ENCODE measurements around the gene ARHGEF16. TPM values are rescaled to one million over a fixed set of nuclear protein-coding genes. Genes with fewer than 3 reads are reported as not detected.
A peak's percentile ranks its signal among the peaks of the same experiment; 100 is the strongest.

Gene ARHGEF16
- total RNA-seq, 3 donors from 2014 or later: 0.80 to 16.2 (median 15.1) TPM

DNA sequence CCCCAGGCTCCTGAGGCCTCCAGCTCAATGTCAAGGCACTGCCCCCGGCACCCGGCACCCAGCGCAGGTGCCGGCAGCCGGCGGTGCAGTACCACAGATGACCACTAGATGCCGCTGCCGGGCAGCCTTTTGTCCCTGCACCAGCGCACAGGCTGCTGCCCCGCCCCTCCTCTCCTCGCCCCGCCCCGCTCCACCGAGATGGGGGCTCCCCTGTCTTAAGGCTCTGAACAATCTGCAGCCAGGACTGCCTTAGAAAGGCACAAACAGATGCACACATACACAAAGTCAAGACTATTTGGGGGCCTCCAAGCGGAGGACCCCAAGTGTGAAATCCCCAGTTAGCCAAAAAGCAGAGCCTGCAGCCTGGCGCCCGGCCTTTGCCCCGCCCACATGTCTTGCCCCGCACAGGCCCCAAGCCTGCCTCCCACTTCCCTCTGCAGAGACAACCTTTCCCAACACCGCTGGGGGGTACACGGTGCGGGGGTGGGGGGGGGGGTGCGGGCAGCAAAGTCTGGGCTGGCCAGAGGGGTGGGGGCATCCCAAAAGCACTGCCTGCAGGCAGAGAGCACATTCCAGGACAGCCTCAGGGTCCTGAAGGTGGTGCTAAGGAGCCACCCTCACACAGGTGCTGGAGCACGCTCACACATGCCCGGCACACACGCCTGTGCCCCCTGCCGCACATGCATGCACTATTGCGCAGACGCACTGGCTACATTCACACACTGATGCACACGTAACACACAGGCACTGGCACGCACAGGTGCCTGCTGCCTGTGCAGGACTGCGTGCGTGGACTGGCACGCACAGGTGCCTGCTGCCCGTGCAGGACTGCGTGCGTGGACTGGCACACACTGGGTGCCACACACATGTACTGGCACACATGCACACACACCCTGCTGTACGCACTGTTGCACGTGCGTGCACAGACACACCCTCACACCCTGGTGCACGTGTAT is 37.1 kb downstream of the ARHGEF16 start:
- Histone ChIP-seq H3K4me3 (peak overlapping the region in 1 of 3 donors; percentile 29), H3K9me3 (no peaks in the 10 kb centered on the region), H3K36me3 (no peaks in the 10 kb centered on the region), H3K27ac (no peak overlapping the region), H3K27me3 (no peaks in the 10 kb centered on the region), H3K4me1 (peaks cover 0 to 6% of the 10 kb centered on the region in 2 donors)
- peak; percentile 68 to 78 for DNase-seq (ENCODE audit: low spot score in 2 of 2)
- TF ChIP-seq, protein P1, sequence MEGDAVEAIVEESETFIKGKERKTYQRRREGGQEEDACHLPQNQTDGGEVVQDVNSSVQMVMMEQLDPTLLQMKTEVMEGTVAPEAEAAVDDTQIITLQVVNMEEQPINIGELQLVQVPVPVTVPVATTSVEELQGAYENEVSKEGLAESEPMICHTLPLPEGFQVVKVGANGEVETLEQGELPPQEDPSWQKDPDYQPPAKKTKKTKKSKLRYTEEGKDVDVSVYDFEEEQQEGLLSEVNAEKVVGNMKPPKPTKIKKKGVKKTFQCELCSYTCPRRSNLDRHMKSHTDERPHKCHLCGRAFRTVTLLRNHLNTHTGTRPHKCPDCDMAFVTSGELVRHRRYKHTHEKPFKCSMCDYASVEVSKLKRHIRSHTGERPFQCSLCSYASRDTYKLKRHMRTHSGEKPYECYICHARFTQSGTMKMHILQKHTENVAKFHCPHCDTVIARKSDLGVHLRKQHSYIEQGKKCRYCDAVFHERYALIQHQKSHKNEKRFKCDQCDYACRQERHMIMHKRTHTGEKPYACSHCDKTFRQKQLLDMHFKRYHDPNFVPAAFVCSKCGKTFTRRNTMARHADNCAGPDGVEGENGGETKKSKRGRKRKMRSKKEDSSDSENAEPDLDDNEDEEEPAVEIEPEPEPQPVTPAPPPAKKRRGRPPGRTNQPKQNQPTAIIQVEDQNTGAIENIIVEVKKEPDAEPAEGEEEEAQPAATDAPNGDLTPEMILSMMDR (IDR thresholded peaks at IDR 0.05): peak; percentile 95 to 98 (median 96)
- TF ChIP-seq POLR2A (IDR thresholded peaks at IDR 0.05): no peak
- intact Hi-C loops (cut with DNase I; ENCODE audit: low total_unique reads): no loop called here

DNA sequence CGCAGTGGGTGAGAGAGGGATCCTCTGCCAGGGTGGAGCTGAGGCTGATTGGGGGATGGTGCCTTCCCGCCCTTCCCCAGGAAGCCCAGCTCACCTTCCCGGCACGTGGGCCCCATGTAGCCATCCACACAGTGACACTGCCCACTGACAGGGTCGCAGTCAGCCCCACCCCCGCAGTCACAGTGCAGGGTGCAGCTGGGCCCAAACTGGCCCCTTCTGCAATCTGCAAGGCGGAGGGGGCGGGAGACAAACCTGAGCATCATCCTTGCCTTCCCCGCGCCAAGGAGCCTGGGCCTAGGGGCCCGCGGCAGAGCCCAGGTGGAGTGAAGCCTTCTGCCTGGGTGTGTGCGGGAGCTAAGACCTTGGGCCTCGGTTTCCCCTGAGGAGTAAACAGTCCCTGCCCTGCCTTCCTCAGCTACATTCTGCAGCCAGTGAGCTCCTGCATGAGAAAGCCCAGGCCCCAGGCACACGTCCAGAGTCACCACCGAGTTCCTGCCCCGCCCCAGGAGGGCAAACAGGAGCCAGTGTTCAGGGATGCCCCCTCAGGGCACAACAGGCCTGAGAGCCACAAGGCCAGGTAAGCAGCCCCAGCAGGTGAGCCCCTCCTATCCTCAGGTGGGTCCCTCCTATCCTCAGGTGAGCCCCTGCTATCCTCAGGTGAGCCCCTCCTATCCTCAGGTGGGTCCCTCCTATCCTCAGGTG is 38.2 kb downstream of the ARHGEF16 start:
- Histone ChIP-seq H3K36me3 (no peaks in the 10 kb centered on the region), H3K27me3 (no peaks in the 10 kb centered on the region), H3K9me3 (no peaks in the 10 kb centered on the region), H3K27ac (no peak overlapping the region), H3K4me1 (peaks cover 0 to 6% of the 10 kb centered on the region in 2 donors), H3K4me3 (no peak overlapping the region)
- no peak for TF ChIP-seq POLR2A (IDR thresholded peaks at IDR 0.05)
- TF ChIP-seq, protein P1 (IDR thresholded peaks at IDR 0.05): no peak
- no peak for TF ChIP-seq POLR2AphosphoS5 (IDR thresholded peaks at IDR 0.05)
- no peak for DNase-seq (ENCODE audit: low spot score in 2 of 2)
- intact Hi-C loops (cut with DNase I; ENCODE audit: low total_unique reads): no loop called here

DNA sequence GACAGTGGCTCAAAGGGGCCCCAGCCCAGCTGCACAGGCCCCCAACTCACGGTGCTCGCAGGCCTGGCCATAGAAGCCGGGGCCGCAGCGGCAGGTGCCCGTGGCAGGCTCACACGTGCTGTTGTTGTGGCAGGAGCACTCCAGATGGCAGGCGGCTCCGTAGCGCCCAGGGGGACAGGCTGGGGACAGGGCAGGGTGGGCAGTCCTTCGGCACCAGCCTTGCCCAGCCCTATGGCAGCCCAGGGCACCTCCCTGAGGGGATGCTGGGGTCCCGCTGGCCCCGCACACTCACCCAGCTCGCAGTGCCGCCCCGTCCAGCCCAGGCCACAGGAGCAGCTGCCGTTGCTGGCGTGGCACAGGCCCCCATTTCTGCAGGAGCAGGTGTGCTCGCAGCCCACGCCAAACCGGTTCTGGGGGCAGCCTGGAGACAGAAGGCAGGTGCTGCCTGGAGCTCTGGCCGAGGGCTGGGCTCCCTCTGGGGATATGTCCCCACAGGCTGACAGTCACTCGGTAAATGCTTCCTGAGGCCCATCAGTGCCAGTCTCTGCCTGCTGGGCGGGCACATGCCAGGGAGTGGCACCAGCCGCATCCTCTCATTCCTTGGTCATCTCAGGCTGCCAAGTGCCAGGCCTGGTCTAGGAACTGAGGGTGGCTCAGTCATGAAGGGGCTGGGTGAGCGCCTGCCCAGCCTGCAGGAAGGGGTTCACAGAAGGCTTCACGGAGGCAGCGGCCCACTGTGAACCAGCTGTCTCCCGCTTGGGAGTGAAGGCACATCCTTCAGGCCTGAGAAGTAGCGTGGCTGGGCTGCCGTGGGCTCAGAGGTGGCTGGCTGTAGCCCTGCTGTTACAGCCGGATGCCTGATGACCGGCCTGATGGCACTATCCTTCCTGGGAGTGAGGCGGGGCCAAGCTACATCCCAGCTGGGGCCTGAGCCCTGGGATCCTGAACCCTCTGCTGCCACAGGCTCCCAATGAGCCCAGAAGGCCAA is 40.1 kb downstream of the ARHGEF16 start:
- H3K4me3 ChIP-seq: no peak overlapping the region
- H3K4me1 ChIP-seq: peaks cover 0 to 6% of the 10 kb centered on the region in 2 donors
- TF ChIP-seq POLR2A (IDR thresholded peaks at IDR 0.05) (no peak), POLR2AphosphoS5 (IDR thresholded peaks at IDR 0.05) (no peak)
- TF ChIP-seq, protein P1 (IDR thresholded peaks at IDR 0.05): no peak
- no peaks in the 10 kb centered on the region for H3K27me3 ChIP-seq
- no peaks in the 10 kb centered on the region for H3K9me3 ChIP-seq
- intact Hi-C loops (cut with DNase I; ENCODE audit: low total_unique reads): no loop called here
- no peak for DNase-seq (ENCODE audit: low spot score in 2 of 2)
- no peaks in the 10 kb centered on the region for H3K36me3 ChIP-seq
- no peak overlapping the region for H3K27ac ChIP-seq

DNA sequence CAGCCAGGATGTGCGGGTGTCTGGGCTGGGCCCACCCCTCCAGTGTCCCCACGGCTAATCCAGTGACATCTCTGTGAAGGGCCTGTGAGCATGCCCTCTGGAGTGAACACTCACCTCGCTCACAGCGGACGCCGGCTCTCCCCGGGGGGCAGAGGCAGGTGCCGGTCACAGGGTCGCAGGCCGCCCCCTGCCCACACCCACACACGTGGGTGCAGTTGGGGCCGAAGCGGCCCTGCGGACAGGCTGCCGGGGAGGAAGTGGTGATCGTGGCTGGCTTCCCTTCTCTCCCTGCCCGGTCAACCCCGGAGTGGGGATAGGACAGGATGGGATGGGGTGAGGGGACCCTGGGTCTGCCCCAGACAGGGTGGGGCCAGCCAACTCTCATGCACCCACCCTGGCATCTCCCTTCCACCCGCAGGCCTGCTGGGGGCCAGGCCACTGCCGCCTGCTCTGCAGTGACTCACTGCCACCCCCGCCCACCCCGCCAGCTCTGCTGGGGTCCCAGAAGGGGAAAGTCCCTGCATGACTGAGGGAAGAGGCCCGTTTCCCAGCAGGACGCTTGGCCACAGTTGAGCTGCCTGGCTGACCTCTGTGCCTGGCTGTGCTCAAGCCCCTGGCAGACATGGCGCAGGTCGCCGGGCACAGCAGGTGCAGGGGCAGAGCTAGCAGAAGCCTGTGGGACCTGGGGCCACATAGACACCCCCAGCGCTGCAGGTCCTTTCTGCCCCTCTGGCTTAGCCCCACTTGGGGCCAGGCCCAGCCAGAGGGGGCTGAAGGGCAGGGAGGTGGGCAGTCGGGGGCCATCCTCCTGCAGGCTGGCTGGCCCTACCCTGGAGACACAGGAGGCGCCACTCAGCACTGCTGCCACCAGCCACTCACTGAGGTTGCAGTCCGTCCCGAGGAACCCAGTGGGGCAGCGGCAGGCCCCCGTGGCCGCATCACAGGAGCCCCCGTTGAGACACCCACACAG is 41.6 kb downstream of the ARHGEF16 start:
- no peaks in the 10 kb centered on the region for H3K27me3 ChIP-seq
- H3K4me3 ChIP-seq: no peak overlapping the region
- intact Hi-C loops (cut with DNase I; ENCODE audit: low total_unique reads): no loop called here
- no peak for TF ChIP-seq POLR2AphosphoS5 (IDR thresholded peaks at IDR 0.05)
- no peak for TF ChIP-seq POLR2A (IDR thresholded peaks at IDR 0.05)
- TF ChIP-seq, protein P1 (IDR thresholded peaks at IDR 0.05): no peak
- H3K9me3 ChIP-seq: no peaks in the 10 kb centered on the region
- H3K4me1 ChIP-seq: peaks cover 0 to 6% of the 10 kb centered on the region in 2 donors
- DNase-seq (ENCODE audit: low spot score in 2 of 2): no peak
- H3K36me3 ChIP-seq: no peaks in the 10 kb centered on the region
- no peak overlapping the region for H3K27ac ChIP-seq

All from breast epithelium (tissue), 4 donors.